WTC11 (cell line): ENCODE measurements around the gene SCIMP.
"Not testable (repeated sequence)": the region's sequence is repeated elsewhere in the genome, so short reads cannot be mapped to it uniquely, and the experiment has no call there.

Experiments used
- ATF3 ChIP-seq: sonication (generic); formaldehyde crosslinking; conservative IDR thresholded peaks from 2 replicates; pipeline ENCODE4 v1.8.1; 2022; ENCODE audit warnings: mild to moderate bottlenecking, missing genetic modification reagents
- JUN ChIP-seq: sonication (generic); formaldehyde crosslinking; IDR thresholded peaks from 2 replicates; pipeline ENCODE4 v1.8.0; 2023; ENCODE audit warnings: mild to moderate bottlenecking, missing genetic modification reagents

DNA sequence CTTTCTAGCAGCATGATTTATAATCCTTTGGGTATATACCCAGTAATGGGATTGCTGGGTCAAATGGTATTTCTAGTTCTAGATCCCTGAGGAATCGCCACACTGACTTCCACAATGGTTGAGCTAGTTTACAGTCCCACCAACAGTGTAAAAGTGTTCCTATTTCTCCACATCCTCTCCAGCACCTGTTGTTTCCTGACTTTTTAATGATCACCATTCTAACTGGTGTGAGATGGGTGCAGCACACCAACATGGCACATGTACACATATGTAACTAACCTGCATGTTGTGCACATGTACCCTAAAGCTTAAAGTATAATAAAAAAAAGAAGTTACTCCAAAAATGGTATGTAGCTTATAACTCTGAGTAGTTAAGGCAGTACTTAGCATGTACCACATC lies 74.0 kb downstream of the SCIMP start:
- not testable (repeated sequence) for TF ChIP-seq ATF3; JUN (CRISPR knock-in tag)
